Esophagus muscularis mucosa (tissue), 3 donors: Measurements from ENCODE around the gene MRPL41.

ENCODE experiments used
- CTCF ChIP-seq, 3 experiments: fragments of 200-600 bp in 2 of 3; fragments of 450-650 bp in 1 of 3; sonication (generic) in 2 of 3; IDR thresholded peaks; one replicate each; pipeline ENCODE4 v1.5.1; 2017 to 2019; ENCODE audit warnings: antibody characterized with exemption in 3 of 3, mild to moderate bottlenecking in 2 of 3, moderate library complexity in 1 of 3
- EP300 ChIP-seq: sonication (generic); formaldehyde crosslinking; IDR thresholded peaks from one replicate; pipeline ENCODE4 v1.6.1; 2017; ENCODE audit warnings: antibody characterized with exemption

- TF ChIP-seq CTCF (IDR thresholded peaks at IDR 0.05) (no peak), EP300 (no peak)
Observed at GRCh38 chr9:137519553-137519952, 32.1 kb upstream of the MRPL41 start.
